RWPE2 (cell line): ENCODE data around the gene RBMS3.
"Not testable (repeated sequence)": the region's sequence is repeated elsewhere in the genome, so short reads cannot be mapped to it uniquely, and the experiment has no call there.

Experiments
- ATAC-seq: fragments of 200-7000 bp; cut with Tn5 transposase; 3 replicates; pipeline ENCODE4 v1.9.1; 2021; ENCODE audit warnings: low read depth
- DNase-seq: peaks from one replicate; pipeline ENCODE4 v3.0.0-alpha.2; 2020; ENCODE audit warnings: low spot score
- H3K27ac ChIP-seq: fragments of 450-650 bp; 2 replicates; pipeline ENCODE4 v1.5.1; 2017; ENCODE audit warnings: mild to moderate bottlenecking; ENCODE audit not compliant: poor library complexity, severe bottlenecking
- H3K27me3 ChIP-seq: fragments of 250-450 bp; sonication (Bioruptor Pico); 2 replicates; pipeline ENCODE4 v1.5.1; 2021; ENCODE audit warnings: mild to moderate bottlenecking, moderate library complexity; ENCODE audit not compliant: insufficient read depth, poor library complexity, severe bottlenecking
- H3K36me3 ChIP-seq: fragments of 250-450 bp; sonication (Bioruptor Pico); 2 replicates; pipeline ENCODE4 v1.5.1; 2020; ENCODE audit warnings: low read depth, mild to moderate bottlenecking, moderate library complexity
- H3K4me1 ChIP-seq: fragments of 250-450 bp; sonication (Bioruptor Pico); 2 replicates; pipeline ENCODE4 v1.5.1; 2021; ENCODE audit warnings: mild to moderate bottlenecking, moderate library complexity; ENCODE audit not compliant: insufficient read depth, poor library complexity, severe bottlenecking
- H3K4me3 ChIP-seq: fragments of 250-450 bp; sonication (Bioruptor Pico); 2 replicates; pipeline ENCODE4 v1.5.1; 2021; ENCODE audit warnings: mild to moderate bottlenecking, moderate library complexity; ENCODE audit not compliant: severe bottlenecking
- H3K9me3 ChIP-seq: fragments of 250-450 bp; sonication (Bioruptor Pico); 2 replicates; pipeline ENCODE4 v1.5.1; 2021; ENCODE audit warnings: mild to moderate bottlenecking, moderate library complexity; ENCODE audit not compliant: severe bottlenecking
- CTCF ChIP-seq: fragments of 450-650 bp; IDR thresholded peaks from one replicate; pipeline ENCODE4 v1.5.1; 2017; ENCODE audit warnings: mild to moderate bottlenecking, moderate library complexity; ENCODE audit not compliant: poor library complexity, severe bottlenecking

The RBMS3 gene

DNA sequence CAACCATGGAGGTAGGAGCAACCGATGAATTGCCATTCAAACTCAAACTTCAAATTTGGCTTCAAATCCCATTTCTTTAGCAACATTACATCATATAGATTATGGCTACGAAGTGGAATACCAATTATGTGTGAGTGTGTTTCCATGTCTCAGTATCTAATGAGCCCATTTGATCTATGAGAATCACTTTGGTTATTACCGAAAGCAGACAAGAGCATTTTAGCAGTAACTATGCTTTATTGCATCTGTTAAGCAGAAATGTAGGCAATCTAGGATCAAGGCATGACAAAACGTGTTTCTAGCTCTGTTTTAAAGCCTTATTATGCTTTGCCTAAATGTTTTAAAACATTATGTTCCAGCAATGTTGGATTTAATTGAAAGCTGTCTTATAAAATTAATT lies 743.6 kb downstream of the RBMS3 start:
- Histone ChIP-seq H3K27ac (no peak overlapping the region), H3K4me3 (no peak overlapping the region), H3K36me3 (no peaks in the 10 kb centered on the region), H3K4me1 (no peaks in the 10 kb centered on the region), H3K9me3 (no peaks in the 10 kb centered on the region), H3K27me3 (no peaks in the 10 kb centered on the region)
- ATAC-seq = no peak
- DNase-seq = no peak
- no peak for TF ChIP-seq CTCF

- Histone ChIP-seq H3K27me3 (no peaks in the 10 kb centered on the region), H3K9me3 (no peaks in the 10 kb centered on the region), H3K4me1 (no peaks in the 10 kb centered on the region), H3K27ac (no peak overlapping the region), H3K36me3 (no peaks in the 10 kb centered on the region), H3K4me3 (no peak overlapping the region)
- TF ChIP-seq CTCF = no peak
- no peak for DNase-seq
- no peak for ATAC-seq
These were observed 746.0 kb downstream of the RBMS3 start for GRCh38 chr3:30026851-30027250.

- H3K4me3 ChIP-seq = no peak overlapping the region
- no peak for DNase-seq
- ATAC-seq = no peak
- H3K36me3 ChIP-seq = no peaks in the 10 kb centered on the region
- no peaks in the 10 kb centered on the region for H3K27me3 ChIP-seq
- H3K27ac ChIP-seq = no peak overlapping the region
- no peaks in the 10 kb centered on the region for H3K9me3 ChIP-seq
- TF ChIP-seq CTCF = no peak
- no peaks in the 10 kb centered on the region for H3K4me1 ChIP-seq
These were observed 753.5 kb downstream of the RBMS3 start for GRCh38 chr3:30034246-30034991.

DNA sequence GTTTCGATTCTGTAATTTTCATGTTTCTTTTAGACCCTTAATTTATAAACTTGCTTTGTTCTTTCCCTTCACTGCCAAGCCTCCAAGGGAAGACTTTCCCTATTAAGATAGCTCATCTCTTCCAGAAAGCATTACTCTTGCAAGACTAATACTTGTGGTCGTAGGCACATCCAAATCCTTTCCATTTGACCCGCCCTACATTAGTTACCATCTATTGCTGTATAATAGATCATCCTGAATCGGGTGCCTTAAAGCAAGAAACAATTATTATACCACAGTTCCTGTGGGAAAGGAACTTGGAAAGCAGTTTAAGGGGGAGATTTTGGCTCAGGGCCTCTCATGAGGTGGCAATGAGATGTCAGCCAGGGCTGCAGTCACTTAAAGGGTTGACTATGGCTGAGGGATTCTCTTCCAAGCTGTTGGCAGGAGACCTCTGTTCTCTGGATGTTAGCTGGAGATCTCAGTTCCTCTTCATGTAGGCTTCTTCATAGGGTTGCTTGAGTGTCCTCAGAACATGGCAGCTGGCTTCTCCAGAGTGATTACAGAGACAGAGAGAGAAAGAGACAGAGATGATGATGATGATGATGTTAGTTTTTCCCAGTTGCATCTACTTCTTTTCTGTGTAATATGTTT lies 755.2 kb downstream of the RBMS3 start:
- no peaks in the 10 kb centered on the region for H3K9me3 ChIP-seq
- no peak overlapping the region for H3K4me3 ChIP-seq
- H3K27ac ChIP-seq = no peak overlapping the region
- no peak for ATAC-seq
- H3K36me3 ChIP-seq = no peaks in the 10 kb centered on the region
- H3K27me3 ChIP-seq = no peaks in the 10 kb centered on the region
- TF ChIP-seq CTCF = no peak
- no peak for DNase-seq
- no peaks in the 10 kb centered on the region for H3K4me1 ChIP-seq

GRCh38 chr3:30040126-30040525 lies 759.3 kb downstream of the RBMS3 start:
- no peak for TF ChIP-seq CTCF
- Histone ChIP-seq H3K27ac (no peak overlapping the region), H3K9me3 (no peaks in the 10 kb centered on the region), H3K4me1 (no peaks in the 10 kb centered on the region), H3K27me3 (no peaks in the 10 kb centered on the region), H3K36me3 (no peaks in the 10 kb centered on the region), H3K4me3 (no peak overlapping the region)
- ATAC-seq (no peak), DNase-seq (no peak)

DNA sequence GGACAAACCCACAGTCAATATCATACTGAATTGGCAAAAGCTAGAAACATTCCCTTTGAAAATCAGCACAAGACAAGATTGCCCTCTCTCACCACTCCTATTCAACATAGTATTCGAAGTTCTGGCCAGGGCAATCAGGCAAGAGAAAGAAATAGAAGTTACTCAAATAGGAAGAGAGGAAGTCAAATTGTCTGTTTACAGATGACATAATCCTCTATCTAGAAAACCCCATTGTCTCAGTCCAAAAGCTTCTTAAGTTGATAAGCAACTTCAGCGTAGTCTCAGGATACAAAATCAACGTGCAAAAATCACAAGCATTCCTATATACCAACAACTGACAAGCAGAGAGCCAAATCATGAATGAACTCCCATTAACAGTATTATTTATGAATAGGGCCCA lies 760.6 kb downstream of the RBMS3 start:
- H3K36me3 ChIP-seq, H3K4me1 ChIP-seq, H3K27ac ChIP-seq, ATAC-seq, DNase-seq, H3K27me3 ChIP-seq, H3K9me3 ChIP-seq, H3K4me3 ChIP-seq: not testable (repeated sequence)
